Measurements from ENCODE around the gene PPM1M. TPM values are rescaled to one million over a fixed set of nuclear protein-coding genes. Genes with fewer than 3 reads are reported as not detected.
"Not testable (repeated sequence)": the region's sequence is repeated elsewhere in the genome, so short reads cannot be mapped to it uniquely, and the experiment has no call there.

The PPM1M gene
- total RNA-seq, 1 donor from 2014 or later: 16.9 TPM

DNA sequence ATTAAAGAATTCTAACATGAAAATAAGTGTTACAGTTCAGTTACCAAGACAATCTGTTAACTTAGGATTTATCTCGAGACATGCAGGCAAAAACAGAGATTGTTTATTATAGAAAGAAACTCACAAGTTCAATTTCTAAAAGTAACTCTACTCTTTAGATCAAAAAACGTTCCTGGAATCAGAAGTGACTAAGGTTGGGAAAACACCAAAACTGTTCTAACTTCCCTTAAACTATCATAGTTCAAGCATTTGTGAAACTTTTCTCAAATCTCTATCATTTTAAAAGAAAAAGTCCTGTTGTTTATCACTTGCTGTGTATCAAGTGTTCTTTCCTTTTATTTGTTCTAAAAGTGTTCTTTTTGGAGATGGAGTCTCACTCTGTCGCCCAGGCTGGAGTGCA is 24.2 kb downstream of the PPM1M start:
- no peak for DNase-seq (ENCODE audit: extremely low spot score, unreplicated experiment)
- peaks cover 31% of the 10 kb centered on the region for H3K4me1 Mint-ChIP-seq (ENCODE audit: unreplicated experiment)
- no peaks in the 10 kb centered on the region for H3K27me3 Mint-ChIP-seq (ENCODE audit: unreplicated experiment)
- no peak overlapping the region for H3K4me3 Mint-ChIP-seq (ENCODE audit: unreplicated experiment)
- TF ChIP-seq, protein P1, sequence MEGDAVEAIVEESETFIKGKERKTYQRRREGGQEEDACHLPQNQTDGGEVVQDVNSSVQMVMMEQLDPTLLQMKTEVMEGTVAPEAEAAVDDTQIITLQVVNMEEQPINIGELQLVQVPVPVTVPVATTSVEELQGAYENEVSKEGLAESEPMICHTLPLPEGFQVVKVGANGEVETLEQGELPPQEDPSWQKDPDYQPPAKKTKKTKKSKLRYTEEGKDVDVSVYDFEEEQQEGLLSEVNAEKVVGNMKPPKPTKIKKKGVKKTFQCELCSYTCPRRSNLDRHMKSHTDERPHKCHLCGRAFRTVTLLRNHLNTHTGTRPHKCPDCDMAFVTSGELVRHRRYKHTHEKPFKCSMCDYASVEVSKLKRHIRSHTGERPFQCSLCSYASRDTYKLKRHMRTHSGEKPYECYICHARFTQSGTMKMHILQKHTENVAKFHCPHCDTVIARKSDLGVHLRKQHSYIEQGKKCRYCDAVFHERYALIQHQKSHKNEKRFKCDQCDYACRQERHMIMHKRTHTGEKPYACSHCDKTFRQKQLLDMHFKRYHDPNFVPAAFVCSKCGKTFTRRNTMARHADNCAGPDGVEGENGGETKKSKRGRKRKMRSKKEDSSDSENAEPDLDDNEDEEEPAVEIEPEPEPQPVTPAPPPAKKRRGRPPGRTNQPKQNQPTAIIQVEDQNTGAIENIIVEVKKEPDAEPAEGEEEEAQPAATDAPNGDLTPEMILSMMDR (IDR thresholded peaks at IDR 0.05): no peak
- no peaks in the 10 kb centered on the region for H3K9me3 Mint-ChIP-seq (ENCODE audit: unreplicated experiment)
- H3K27ac Mint-ChIP-seq (ENCODE audit: unreplicated experiment): no peak overlapping the region
- peaks cover 43% of the 10 kb centered on the region for H3K36me3 Mint-ChIP-seq (ENCODE audit: unreplicated experiment)

DNA sequence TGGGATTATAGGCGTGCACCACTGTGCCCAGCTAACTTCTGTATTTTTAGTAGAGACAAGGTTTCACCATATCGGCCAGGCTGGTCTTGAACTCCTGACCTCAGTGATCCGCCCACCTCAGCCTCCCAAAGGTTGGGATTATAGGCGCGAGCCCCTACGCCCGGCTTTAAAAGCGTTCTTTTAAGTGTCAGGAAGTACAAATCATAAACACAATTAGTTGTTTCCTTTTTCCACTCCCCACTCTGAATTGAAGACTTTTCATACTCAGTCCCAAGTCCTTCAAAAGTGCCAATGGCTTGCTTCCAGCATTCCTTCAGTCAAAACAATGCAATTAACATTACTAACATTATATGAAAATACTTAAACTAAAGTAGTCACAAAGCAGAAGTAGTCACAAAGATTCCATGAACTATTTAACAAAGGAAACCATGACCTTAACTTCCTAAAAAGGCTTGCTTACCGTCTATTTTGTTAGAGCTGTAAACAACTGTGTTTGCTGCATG is 24.7 kb downstream of the PPM1M start:
- TF ChIP-seq, protein P1 (IDR thresholded peaks at IDR 0.05): no peak
- Mint-ChIP-seq H3K36me3 (ENCODE audit: unreplicated experiment) (peaks cover 43% of the 10 kb centered on the region), H3K27me3 (ENCODE audit: unreplicated experiment) (no peaks in the 10 kb centered on the region), H3K4me3 (ENCODE audit: unreplicated experiment) (no peak overlapping the region), H3K27ac (ENCODE audit: unreplicated experiment) (peak overlapping the region; percentile 25), H3K4me1 (ENCODE audit: unreplicated experiment) (peaks cover 34% of the 10 kb centered on the region), H3K9me3 (ENCODE audit: unreplicated experiment) (no peaks in the 10 kb centered on the region)
- DNase-seq (ENCODE audit: extremely low spot score, unreplicated experiment): no peak

DNA sequence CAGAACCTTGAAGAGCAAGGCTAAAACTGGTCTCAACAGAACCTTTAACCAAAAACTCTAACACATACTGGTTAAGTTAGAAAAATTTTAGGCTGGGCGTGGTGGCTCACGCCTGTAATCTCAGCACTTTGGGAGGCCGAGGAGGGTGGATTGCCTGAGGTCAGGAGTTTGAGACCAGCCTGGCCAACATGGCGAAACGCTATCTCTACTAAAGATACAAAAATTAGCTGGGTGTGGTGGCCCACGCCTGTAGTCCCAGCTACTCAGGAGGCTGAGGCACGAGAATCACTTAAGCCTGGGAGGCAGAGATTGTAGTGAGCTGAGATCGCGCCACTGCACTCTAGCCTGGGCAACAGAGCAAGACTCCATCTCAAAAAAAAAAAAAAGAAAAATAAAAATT is 26.6 kb downstream of the PPM1M start:
- Mint-ChIP-seq H3K36me3 (ENCODE audit: unreplicated experiment) (peaks cover 35% of the 10 kb centered on the region), H3K4me1 (ENCODE audit: unreplicated experiment) (peaks cover 51% of the 10 kb centered on the region), H3K27ac (ENCODE audit: unreplicated experiment) (peak overlapping the region; percentile 27)
- not testable (repeated sequence) for H3K4me3 Mint-ChIP-seq (ENCODE audit: unreplicated experiment); DNase-seq (ENCODE audit: extremely low spot score, unreplicated experiment); H3K9me3 Mint-ChIP-seq (ENCODE audit: unreplicated experiment); H3K27me3 Mint-ChIP-seq (ENCODE audit: unreplicated experiment)

DNA sequence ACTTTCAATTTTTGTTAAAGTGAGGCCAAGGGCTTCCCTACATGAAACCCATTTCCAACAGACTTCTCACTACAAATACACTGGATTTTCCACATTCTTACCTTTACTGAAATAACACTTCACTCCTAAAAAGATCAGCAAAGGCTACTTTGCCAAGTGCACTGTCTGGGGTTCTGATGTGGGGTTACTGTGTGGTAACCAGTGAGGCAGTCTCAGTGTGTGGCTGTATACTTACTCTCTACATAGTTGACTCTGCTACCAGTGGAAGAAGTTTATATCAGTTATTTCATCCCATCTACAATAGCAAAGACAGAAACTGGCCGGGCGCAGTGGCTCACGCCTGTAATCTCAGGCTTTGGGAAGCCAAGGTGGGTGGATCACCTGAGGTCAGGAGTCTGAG is 27.3 kb downstream of the PPM1M start:
- H3K27ac Mint-ChIP-seq (ENCODE audit: unreplicated experiment): no peak overlapping the region
- H3K4me1 Mint-ChIP-seq (ENCODE audit: unreplicated experiment): peaks cover 53% of the 10 kb centered on the region
- no peak overlapping the region for H3K4me3 Mint-ChIP-seq (ENCODE audit: unreplicated experiment)
- H3K36me3 Mint-ChIP-seq (ENCODE audit: unreplicated experiment): peaks cover 29% of the 10 kb centered on the region
- no peak for DNase-seq (ENCODE audit: extremely low spot score, unreplicated experiment)
- H3K9me3 Mint-ChIP-seq (ENCODE audit: unreplicated experiment): no peaks in the 10 kb centered on the region
- no peaks in the 10 kb centered on the region for H3K27me3 Mint-ChIP-seq (ENCODE audit: unreplicated experiment)
- TF ChIP-seq, protein P1 (IDR thresholded peaks at IDR 0.05): no peak

DNA sequence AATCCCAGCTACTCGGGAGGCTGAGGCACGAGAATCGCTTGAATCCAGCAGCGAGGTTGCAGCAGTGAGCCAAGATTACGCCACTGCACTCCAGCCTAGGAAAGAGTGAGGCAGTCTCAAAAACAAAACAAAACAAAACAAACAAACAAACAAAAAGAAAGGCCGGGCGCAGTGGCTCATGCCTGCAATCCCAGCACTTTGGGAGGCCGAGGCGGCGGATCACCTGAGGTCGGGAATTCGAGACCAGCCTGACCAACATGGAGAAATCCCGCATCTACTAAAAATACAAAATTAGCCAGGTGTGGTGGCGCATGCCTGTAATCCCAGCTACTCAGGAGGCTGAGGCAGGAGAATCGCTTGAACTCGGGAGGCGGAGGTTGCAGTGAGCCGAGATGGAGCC is 29.2 kb downstream of the PPM1M start:
- not testable (repeated sequence) for H3K27me3 Mint-ChIP-seq (ENCODE audit: unreplicated experiment); DNase-seq (ENCODE audit: extremely low spot score, unreplicated experiment); H3K4me3 Mint-ChIP-seq (ENCODE audit: unreplicated experiment); H3K9me3 Mint-ChIP-seq (ENCODE audit: unreplicated experiment); H3K27ac Mint-ChIP-seq (ENCODE audit: unreplicated experiment)
- H3K36me3 Mint-ChIP-seq (ENCODE audit: unreplicated experiment): peaks cover 24% of the 10 kb centered on the region
- H3K4me1 Mint-ChIP-seq (ENCODE audit: unreplicated experiment): peaks cover 66% of the 10 kb centered on the region

DNA sequence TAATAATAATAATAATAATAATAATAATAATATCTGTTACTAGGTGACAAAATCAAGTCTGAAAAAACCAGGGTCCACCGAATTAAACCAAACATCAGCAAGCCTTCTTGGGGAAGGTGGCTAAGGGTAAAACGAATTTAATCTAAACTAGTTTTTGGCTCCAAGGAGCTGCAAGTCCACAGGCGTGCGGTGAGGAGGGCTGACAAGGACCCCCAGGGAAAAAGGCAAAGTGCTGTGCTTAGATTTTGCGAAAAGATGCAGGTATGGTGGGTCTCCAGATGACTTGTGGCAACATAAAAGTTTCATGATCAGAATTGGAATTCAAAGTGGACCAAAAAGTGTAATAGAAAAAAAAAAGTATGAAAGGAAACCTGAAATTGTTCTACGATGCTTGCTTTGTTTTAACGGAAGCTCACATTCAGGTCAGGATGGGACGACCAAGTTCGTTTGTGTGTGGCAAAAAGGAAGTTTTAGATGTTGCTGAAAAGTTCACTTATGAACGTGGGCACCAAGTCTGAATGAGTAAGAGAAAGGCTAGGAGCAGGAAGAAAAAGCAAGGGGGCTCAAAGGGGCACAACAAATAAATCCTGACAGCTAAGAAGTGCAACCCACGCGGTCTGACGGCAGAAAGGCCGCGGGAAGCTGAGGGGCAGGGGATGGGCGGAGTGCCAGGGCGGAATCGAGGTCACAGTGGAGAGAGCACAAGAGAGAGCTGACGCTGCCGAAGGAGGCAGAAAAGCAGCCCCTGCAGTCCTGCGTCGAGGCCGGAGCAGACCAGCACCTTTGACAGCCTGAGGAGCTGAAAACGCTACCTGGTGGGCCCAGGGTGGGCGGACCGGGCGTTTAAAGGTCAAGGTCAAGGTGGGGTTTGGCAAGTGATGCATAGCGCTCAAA is 31.8 kb downstream of the PPM1M start:
- no peak for DNase-seq (ENCODE audit: extremely low spot score, unreplicated experiment)
- no peaks in the 10 kb centered on the region for H3K27me3 Mint-ChIP-seq (ENCODE audit: unreplicated experiment)
- no peaks in the 10 kb centered on the region for H3K9me3 Mint-ChIP-seq (ENCODE audit: unreplicated experiment)
- H3K4me1 Mint-ChIP-seq (ENCODE audit: unreplicated experiment): peaks cover 59% of the 10 kb centered on the region
- peak overlapping the region; percentile 89 for H3K27ac Mint-ChIP-seq (ENCODE audit: unreplicated experiment)
- TF ChIP-seq, protein P1 (IDR thresholded peaks at IDR 0.05): no peak
- peak overlapping the region; percentile 97 for H3K4me3 Mint-ChIP-seq (ENCODE audit: unreplicated experiment)
- H3K36me3 Mint-ChIP-seq (ENCODE audit: unreplicated experiment): peaks cover 15% of the 10 kb centered on the region
